HG02852 (cell line): ENCODE data around the gene CRYBB2.
"Not testable (repeated sequence)": the region's sequence is repeated elsewhere in the genome, so short reads cannot be mapped to it uniquely, and the experiment has no call there.

ENCODE experiments used
- ATAC-seq: cut with Tn5 transposase; IDR thresholded peaks from one replicate; pipeline ENCODE4 v1.9.1; 2021; ENCODE audit warnings: mild to moderate bottlenecking, moderate library complexity; ENCODE audit not compliant: unreplicated experiment

The CRYBB2 gene

DNA sequence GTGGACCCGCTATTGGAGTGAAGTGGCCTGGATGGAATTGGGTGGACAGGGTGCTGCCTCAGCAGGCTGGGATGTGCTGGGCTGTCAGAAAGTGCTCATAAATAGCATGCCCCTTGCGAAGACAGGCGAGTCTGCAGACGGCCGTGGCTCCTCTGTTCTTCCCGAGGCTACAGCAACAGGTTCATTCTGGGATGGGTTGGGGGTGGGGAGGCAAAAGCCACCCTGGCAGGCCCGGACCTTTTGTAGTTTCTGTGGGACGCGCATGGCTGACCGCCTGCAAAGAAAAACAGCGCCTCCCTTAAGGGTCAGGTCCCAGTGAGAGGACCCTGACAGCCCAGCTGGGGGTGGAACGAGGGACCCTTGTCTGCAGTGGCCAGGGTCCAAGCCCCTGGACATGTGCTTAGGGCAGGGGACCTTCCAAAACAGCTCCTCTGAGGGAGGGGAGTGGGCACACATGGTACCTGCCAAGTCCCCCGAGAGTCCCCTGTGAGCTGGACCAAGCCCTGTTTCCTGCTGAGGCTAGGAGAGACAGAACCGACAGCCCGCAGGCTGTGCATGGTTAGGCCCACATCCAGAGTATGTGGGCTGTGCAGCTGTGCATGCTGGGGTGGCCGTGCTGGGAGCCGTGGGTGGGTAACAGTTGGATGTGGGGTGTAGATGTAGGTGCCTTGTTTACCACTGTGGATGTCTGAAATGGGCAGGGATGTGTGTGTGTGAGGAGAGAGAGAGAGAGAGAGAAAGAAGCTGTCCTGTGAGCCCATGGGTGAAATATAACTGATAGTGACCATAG, 19.5 kb upstream of the CRYBB2 start, which contains the start of gene CRYBB3:
CRYBB3 (plus strand) TSS at position 128 of the 790 bp plus-strand sequence. CDS start 1,539 bp downstream, outside the sequence.
- no peak for ATAC-seq

DNA sequence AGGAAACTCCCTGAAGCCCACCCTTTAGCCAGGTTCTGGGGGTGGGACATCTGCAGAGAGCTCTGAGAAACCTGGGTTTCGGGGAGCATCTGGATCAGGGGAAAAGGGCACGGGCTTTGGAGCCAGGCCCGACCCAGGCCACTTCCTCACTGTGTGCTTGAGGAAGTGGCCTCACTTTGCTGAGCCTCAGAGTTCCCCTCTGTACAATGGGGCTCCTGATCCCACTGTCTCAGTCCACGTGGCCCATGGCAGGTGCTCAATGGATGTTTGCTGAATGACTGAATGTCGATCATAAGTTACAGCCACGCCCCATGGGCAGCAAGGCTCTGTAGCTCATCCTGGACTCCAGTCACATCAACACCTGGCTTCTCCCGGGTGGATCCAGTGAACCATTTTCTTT, 18.5 kb upstream of the CRYBB2 start:
- ATAC-seq: no peak

DNA sequence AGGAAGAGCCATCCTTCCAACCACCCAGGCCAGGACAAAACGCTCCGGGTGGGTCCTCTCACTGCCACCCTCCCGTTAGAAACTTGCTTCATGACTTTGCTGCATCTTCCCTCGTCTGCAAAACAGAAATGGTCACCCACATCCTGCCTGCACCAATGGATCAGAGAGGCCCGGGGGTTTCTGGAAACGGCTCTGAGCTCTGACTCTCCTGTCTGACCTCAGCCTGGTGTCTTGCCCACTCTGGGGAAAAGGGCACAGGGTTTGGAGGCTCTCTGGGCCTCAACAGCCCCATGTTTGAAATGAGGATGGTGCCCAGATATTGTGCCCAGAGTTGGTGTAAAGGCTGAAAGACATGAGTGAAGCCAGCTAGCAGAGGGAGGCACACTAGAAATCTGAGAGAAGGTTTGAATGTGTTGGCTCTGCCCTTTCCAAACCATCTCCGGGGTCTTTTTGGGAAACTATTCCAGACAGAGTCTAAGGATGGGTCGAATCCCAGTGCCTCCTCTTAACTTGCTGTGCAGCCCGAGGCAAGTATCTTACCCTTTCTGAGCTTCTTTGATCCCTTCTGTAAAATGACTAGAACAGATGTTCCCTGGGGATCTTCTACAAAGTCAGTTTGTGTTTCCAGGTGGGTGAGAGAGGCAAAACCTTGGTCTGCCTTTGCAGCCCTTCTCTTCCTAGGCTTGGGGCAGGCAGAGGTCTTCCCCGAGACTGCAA, 17.7 kb upstream of the CRYBB2 start:
- no peak for ATAC-seq

- ATAC-seq: no peak
Measured at GRCh38 chr22:25202290-25202921, 17.0 kb upstream of the CRYBB2 start.

DNA sequence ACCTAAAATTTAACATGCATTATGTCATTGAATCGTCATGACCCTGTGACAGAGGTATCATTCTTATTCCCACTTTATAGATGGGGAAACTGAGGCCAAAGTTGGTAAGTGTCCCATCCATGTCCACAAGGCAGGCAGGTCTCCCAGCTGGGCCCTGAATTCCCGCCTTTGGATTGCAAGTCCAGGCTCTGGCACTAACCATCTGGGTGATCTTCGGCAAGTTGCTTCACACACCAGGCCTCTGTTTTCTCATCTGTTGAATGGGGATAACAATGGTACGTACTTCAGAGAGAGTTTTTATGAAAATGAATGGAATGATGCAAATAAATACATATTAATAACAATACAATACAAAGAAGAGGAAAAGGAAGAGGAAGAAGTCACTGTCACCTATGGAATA, 16.4 kb upstream of the CRYBB2 start:
- no peak for ATAC-seq

- not testable (repeated sequence) for ATAC-seq
Measured at GRCh38 chr22:25204547-25204946, 14.9 kb upstream of the CRYBB2 start.

GRCh38 chr22:25205847-25206246, 13.6 kb upstream of the CRYBB2 start:
- ATAC-seq: no peak

DNA sequence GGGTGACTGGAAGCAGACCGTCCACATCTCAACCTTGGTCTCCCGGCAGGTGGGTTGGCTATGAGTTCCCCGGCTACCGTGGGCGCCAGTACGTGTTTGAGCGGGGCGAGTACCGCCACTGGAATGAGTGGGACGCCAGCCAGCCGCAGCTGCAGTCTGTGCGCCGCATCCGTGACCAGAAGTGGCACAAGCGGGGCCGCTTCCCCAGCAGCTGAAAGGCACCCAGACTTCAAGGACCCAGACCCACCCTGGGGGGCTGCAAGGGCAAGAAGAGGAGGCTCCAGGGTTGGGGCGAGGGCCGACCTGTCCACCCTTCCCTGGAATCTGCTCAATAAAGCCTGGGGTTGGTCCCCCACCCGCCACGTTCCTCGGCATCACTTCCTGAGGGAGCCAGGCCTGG, 12.4 kb upstream of the CRYBB2 start:
- no peak for ATAC-seq

DNA sequence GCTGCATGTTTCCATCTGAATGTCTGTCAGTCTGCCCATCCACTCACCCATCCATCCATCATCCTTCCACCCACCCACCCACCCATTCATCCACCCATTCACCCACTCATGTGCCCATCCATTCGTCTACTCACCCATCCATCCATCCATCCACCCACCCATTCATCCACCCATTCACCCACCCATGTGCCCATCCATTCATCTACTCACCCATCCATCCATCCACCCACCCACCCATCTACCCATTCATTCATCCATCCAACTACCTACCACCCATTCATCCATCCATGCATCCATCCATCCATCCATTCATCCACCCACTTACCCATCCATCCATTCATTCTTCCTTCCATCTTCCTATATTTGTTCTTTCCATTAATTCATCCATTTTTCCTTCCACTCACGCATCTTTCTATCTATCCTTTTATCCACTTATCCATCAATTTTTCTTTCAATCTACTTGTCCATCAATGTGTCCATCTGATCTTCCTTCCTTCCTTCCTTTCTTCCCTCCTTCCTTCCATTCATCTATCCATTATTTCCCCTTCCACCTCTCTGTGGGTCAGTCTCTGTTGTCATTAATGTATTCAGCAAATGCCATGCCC, 11.8 kb upstream of the CRYBB2 start:
- no peak for ATAC-seq

DNA sequence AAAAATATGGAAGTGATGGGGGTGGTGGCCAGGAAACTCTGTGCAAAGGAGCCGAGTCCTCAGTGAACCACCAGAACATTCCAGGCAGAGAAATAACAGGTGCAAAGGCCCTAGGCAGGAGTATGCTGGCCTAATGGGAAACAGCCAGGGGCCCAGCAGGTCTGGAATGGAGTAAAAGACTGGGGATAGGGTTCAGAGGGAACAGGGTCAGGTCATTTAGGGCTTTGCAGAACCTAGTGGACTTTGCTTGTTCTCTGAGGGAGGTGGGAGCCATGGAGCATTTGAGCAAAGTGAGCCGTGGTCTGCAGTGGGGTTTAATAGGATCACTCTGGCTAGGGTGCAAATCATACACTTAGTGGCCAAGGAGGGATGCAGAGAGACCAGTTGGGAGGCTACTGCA, 11.1 kb upstream of the CRYBB2 start:
- ATAC-seq: no peak

- no peak for ATAC-seq
Measured at GRCh38 chr22:25208743-25209505, 10.5 kb upstream of the CRYBB2 start.

DNA sequence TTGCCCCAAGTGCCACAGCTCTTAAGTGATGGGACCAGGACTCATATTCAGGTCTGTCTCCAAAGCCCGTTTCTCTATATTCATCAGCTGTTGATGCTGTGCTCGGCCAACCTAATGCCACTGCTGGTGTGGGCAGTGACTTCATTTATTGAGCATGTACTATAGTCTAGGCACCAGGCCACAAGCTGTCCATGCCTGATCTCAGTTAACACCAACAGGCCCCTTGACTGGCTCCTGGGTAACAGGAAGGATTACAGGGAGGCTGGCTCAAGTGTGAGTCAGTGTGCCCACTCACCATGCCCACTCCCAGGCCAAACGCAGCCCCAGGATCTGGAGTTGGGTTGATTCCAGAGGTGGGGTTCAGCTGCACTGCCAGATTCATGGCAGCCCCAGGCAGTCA, 8.6 kb upstream of the CRYBB2 start:
- no peak for ATAC-seq

- ATAC-seq: no peak
Measured at GRCh38 chr22:25212337-25212736, 7.1 kb upstream of the CRYBB2 start.

- ATAC-seq: no peak
Measured at GRCh38 chr22:25213221-25213620, 6.2 kb upstream of the CRYBB2 start.

- ATAC-seq: no peak
Measured at GRCh38 chr22:25216230-25216629, 3.2 kb upstream of the CRYBB2 start.

GRCh38 chr22:25219948-25220442, 556 bp downstream of the CRYBB2 start:
- no peak for ATAC-seq

DNA sequence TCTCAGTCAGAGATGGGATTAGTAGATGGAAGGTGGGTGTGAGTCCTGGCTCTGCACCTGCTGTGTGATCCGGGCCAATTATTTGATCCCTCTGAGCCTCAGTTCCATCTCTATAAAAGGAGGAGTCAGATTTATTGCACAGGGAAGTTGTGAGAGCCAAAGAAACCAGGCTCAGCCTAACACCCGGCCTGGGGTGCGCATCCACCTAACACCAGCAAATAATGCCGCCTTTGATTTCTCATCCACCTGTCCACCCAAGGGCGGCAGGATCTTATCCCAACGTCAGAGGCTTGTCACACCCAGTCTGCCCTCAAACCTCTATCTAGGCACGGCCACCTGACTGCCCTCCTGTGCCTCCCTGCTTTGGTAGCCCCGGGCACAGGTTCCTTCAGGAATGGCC, 2.4 kb downstream of the CRYBB2 start:
- ATAC-seq: no peak

DNA sequence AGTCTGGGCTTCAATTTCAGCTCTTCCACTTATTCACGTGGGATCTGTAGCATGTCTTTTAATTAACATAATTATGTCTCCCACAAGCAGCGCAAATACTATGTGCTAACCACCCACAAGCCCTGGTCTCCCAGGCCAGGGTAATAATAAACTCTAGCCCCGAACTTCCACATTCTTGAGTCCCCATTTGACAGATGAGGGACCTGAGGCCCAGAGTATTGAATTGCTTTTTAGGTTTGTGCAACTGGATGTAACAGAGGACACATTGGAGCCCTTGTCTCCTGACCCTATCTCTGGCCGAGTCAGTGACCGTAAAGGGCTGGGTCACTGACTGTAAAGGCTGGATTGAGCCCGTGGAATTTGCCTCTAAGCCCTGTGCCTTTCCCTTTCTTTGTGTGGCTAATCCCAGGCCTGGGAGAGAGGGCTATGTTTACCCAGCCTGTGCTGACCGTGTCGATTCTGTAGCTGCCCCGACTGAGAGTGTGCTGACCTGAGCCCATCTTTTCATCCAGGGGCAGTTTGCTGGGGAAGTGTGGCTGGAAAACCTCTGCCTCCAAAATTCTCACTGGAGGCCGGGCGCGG, 3.9 kb downstream of the CRYBB2 start:
- no peak for ATAC-seq

DNA sequence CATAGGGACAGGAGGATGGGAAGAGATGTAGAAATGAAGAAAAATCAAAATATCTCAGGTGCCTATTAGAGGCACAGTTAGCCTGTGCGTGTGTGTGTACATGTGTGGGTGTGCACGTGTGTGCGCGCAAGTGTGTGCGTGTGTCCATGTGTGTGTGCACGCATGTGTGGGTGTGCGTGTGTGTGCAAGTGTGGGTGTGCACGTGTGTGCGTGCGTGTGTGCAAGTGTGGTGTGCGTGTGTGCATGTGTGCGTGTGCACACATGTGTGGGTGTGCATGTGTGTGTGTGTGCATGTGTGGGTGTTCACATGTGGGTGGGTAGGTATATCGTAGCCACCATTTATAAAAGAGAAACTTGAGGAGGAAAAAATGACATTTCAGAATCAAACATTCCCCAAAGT, 9.4 kb downstream of the CRYBB2 start:
- no peak for ATAC-seq

- not testable (repeated sequence) for ATAC-seq
Measured at GRCh38 chr22:25230760-25231159, 11.3 kb downstream of the CRYBB2 start.
